GM23338 (cell line): ENCODE results near the gene TBC1D9. TPM values are rescaled to one million over a fixed set of nuclear protein-coding genes. Genes with fewer than 3 reads are reported as not detected.

Experiments used
- ATAC-seq: fragments of 200-7000 bp; cut with Tn5 transposase; 3 replicates; pipeline ENCODE4 v1.9.1; 2020
- DNase-seq: peaks from one replicate; pipeline ENCODE4 v3.0.0-alpha.2; 2015; ENCODE audit warnings: low spot score
- H2AFZ ChIP-seq: fragments of 200-600 bp; sonication (generic); 2 replicates; pipeline ENCODE4 v1.8.0; 2016; ENCODE audit warnings: antibody characterized with exemption, mild to moderate bottlenecking, moderate library complexity
- H3F3A ChIP-seq: fragments of 200-600 bp; sonication (generic); replicated peaks from 2 replicates; pipeline ENCODE4 v1.8.0; 2017; ENCODE audit warnings: antibody characterized with exemption, mixed run types, low read depth
- H3K27ac ChIP-seq: fragments of 200-600 bp; sonication (generic); 2 replicates; pipeline ENCODE4 v1.6.1; 2016; ENCODE audit warnings: low read depth
- H3K27me3 ChIP-seq: fragments of 200-600 bp; sonication (generic); 2 replicates; pipeline ENCODE4 v1.8.0; 2016; ENCODE audit warnings: mild to moderate bottlenecking, mixed run types, moderate library complexity; ENCODE audit not compliant: insufficient read depth
- H3K36me3 ChIP-seq: fragments of 200-600 bp; sonication (generic); 2 replicates; pipeline ENCODE4 v1.8.0; 2016; ENCODE audit warnings: mild to moderate bottlenecking; ENCODE audit not compliant: insufficient read depth
- H3K4me1 ChIP-seq: fragments of 200-600 bp; sonication (generic); 2 replicates; pipeline ENCODE4 v1.8.0; 2016; ENCODE audit warnings: mild to moderate bottlenecking, moderate library complexity; ENCODE audit not compliant: insufficient read depth
- H3K4me2 ChIP-seq: fragments of 200-600 bp; sonication (generic); 2 replicates; pipeline ENCODE4 v1.7.1; 2017; ENCODE audit warnings: mixed run types
- H3K4me3 ChIP-seq: fragments of 200-600 bp; sonication (generic); 2 replicates; pipeline ENCODE4 v1.6.1; 2016; ENCODE audit warnings: mixed run types
- H3K79me2 ChIP-seq: fragments of 200-600 bp; sonication (generic); replicated peaks from 2 replicates; pipeline ENCODE4 v1.8.0; 2017; ENCODE audit warnings: mild to moderate bottlenecking; ENCODE audit not compliant: insufficient read depth
- H3K9me2 ChIP-seq: fragments of 200-600 bp; sonication (generic); 2 replicates; pipeline ENCODE4 v1.8.0; 2017; ENCODE audit not compliant: insufficient read depth
- H4K20me1 ChIP-seq: fragments of 200-600 bp; sonication (generic); replicated peaks from 2 replicates; pipeline ENCODE4 v1.8.0; 2017; ENCODE audit warnings: mild to moderate bottlenecking; ENCODE audit not compliant: insufficient read depth
- H3K27ac Mint-ChIP-seq: 2 replicates; pipeline ENCODE4 v1.8.0; 2020; ENCODE audit warnings: inconsistent platforms, mild to moderate bottlenecking, moderate library complexity, mixed read lengths
- H3K27me3 Mint-ChIP-seq: 3 replicates; pipeline ENCODE4 v1.8.0; 2022; ENCODE audit warnings: low read depth, mild to moderate bottlenecking, moderate library complexity, mixed read lengths, inconsistent platforms; ENCODE audit not compliant: insufficient read depth, poor library complexity
- H3K36me3 Mint-ChIP-seq: 3 replicates; pipeline ENCODE4 v1.8.0; 2021; ENCODE audit warnings: low read depth, mild to moderate bottlenecking, inconsistent platforms, moderate library complexity, mixed read lengths
- H3K4me1 Mint-ChIP-seq: 3 replicates; pipeline ENCODE4 v1.8.0; 2020; ENCODE audit warnings: mild to moderate bottlenecking, inconsistent platforms, mixed read lengths
- H3K4me3 Mint-ChIP-seq: 3 replicates; pipeline ENCODE4 v1.8.0; 2021; ENCODE audit warnings: moderate library complexity, mild to moderate bottlenecking, inconsistent platforms, mixed read lengths
- H3K9me3 Mint-ChIP-seq: 3 replicates; pipeline ENCODE4 v1.8.0; 2020; ENCODE audit warnings: moderate library complexity, mild to moderate bottlenecking, inconsistent platforms, mixed read lengths
- CREB1 ChIP-seq: fragments of 250-450 bp; sonication (Bioruptor Pico); IDR thresholded peaks from 2 replicates; pipeline ENCODE4 v1.5.0; 2020; ENCODE audit warnings: low read depth, mild to moderate bottlenecking, moderate library complexity
- EZH2 ChIP-seq: fragments of 200-600 bp; sonication (generic); IDR thresholded peaks from one replicate; pipeline ENCODE4 v1.8.0; 2017; ENCODE audit warnings: antibody characterized with exemption, mild to moderate bottlenecking, low read depth; ENCODE audit not compliant: unreplicated experiment
- EZH2phosphoT487 ChIP-seq: fragments of 200-600 bp; sonication (generic); IDR thresholded peaks from one replicate; pipeline ENCODE4 v1.8.1; 2018; ENCODE audit warnings: antibody characterized with exemption; ENCODE audit not compliant: unreplicated experiment
- JUNB ChIP-seq: IDR thresholded peaks from one replicate; pipeline ENCODE4 v1.6.1; 2016; ENCODE audit warnings: antibody characterized with exemption; ENCODE audit not compliant: unreplicated experiment
- NANOG ChIP-seq: IDR thresholded peaks from 2 replicates; pipeline ENCODE4 v1.6.1; 2016; ENCODE audit warnings: antibody characterized with exemption, borderline replicate concordance
- POLR2AphosphoS5 ChIP-seq: IDR thresholded peaks from 2 replicates; pipeline ENCODE4 v1.6.1; 2016; ENCODE audit warnings: antibody characterized with exemption, low read depth
- STAT1 ChIP-seq: IDR thresholded peaks from one replicate; pipeline ENCODE4 v1.6.1; 2016; ENCODE audit warnings: antibody characterized with exemption; ENCODE audit not compliant: unreplicated experiment
- ZNF114 ChIP-seq: fragments of 250-450 bp; sonication (Bioruptor Pico); IDR thresholded peaks from 2 replicates; pipeline ENCODE4 v1.5.0; 2020; ENCODE audit warnings: mild to moderate bottlenecking, moderate library complexity
- ZNF331 ChIP-seq: fragments of 250-450 bp; sonication (Bioruptor Pico); IDR thresholded peaks from 2 replicates; pipeline ENCODE4 v1.5.0; 2020; ENCODE audit warnings: low read depth, mild to moderate bottlenecking, moderate library complexity
- polyA plus RNA-seq: library from polyadenylated mRNA; unstranded; fragments of >200 nt; fragmentation: Nextera tagmentation; extraction: Ambion mirVana; gene quantifications from 2 replicates; pipeline ENCODE4 v1.2.1, GENCODE V29; 2016
- total RNA-seq: library from RNA; depleted of rRNA; stranded (reverse); fragments of >200 nt; shearing (Covaris generic); gene quantifications from 2 replicates; pipeline ENCODE4 v1.2.3, GENCODE V29; 2014
- TF ChIP-seq, protein P1 (sequence below): IDR thresholded peaks from 2 replicates; pipeline ENCODE4 v1.6.1; 2016; ENCODE audit warnings: antibody characterized with exemption
- TF ChIP-seq, protein P2 (sequence below): IDR thresholded peaks from one replicate; pipeline ENCODE4 v1.6.1; 2018; ENCODE audit warnings: antibody characterized with exemption; ENCODE audit not compliant: unreplicated experiment
- TF ChIP-seq, protein P3 (sequence below), 2 experiments: fragments of 200-600 bp in 1 of 2; sonication (generic) in 1 of 2; conservative IDR thresholded peaks; 2 replicates each; pipeline versions ENCODE4 v1.5.1 to v1.6.1; 2016 to 2017; ENCODE audit warnings: antibody characterized with exemption in 2 of 2, low read depth in 2 of 2, mild to moderate bottlenecking in 2 of 2, moderate library complexity in 1 of 2

Gene TBC1D9
- total and polyA plus RNA-seq, 2 experiments from 2014 or later, result 0.03 to 0.56 TPM

DNA sequence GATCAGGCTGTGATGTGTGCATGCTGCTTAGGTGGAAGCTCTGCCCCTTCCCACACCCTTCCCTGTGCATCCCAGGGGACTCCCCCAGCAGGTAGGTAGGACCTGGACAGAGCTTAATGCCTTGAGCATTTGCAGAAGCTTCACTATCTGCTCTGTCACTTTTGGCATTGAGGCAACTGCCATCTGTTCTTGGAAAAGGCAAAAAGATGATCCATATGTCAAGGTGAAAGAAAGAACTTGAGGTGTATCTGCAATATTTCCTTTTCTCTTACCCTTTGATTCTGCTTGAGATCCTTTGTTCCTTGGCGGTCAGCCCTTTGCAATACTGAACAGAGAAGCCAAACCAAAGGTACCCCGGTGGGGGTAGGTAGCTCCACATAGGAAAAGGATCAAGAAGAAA lies 37.1 kb upstream of the TBC1D9 start:
- H3K4me1 Mint-ChIP-seq, result peaks cover 6% of the 10 kb centered on the region; the same call in 2 of the 3 replicates
- H3K9me2 ChIP-seq, result no peaks in the 10 kb centered on the region
- peaks cover 19% of the 10 kb centered on the region for H3K9me3 Mint-ChIP-seq
- 0 out of 2 replicates have a peak overlapping the region, but pooled peaks have one; percentile 47 for H3K27ac Mint-ChIP-seq
- H3K27me3 ChIP-seq, result no peaks in the 10 kb centered on the region
- no peaks in the 10 kb centered on the region for H3K79me2 ChIP-seq
- ATAC-seq, result peak; percentile 42; the same call in 2 of the 3 replicates
- H4K20me1 ChIP-seq, result no peaks in the 10 kb centered on the region
- H2AFZ ChIP-seq, result peak overlapping the region; percentile 80; the same call in 1 of the 2 replicates
- no peak overlapping the region for H3K4me3 Mint-ChIP-seq
- no peak overlapping the region for H3K4me3 ChIP-seq
- no peak for DNase-seq
- no peaks in the 10 kb centered on the region for H3F3A ChIP-seq
- no peak overlapping the region for H3K27ac ChIP-seq
- H3K36me3 ChIP-seq, result peaks cover 3% of the 10 kb centered on the region; the same call in 1 of the 2 replicates
- peaks cover 6% of the 10 kb centered on the region; the same call in 1 of the 3 replicates for H3K36me3 Mint-ChIP-seq
- H3K27me3 Mint-ChIP-seq, result peaks cover 9% of the 10 kb centered on the region
- peaks cover 8% of the 10 kb centered on the region for H3K4me1 ChIP-seq
- TF ChIP-seq EZH2 (no peak), STAT1 (no peak), NANOG (no peak)
- peak overlapping the region; percentile 24; the same call in 1 of the 2 replicates for H3K4me2 ChIP-seq

- no peak overlapping the region for H3K4me3 Mint-ChIP-seq
- no peak for ATAC-seq
- no peaks in the 10 kb centered on the region for H4K20me1 ChIP-seq
- no peaks in the 10 kb centered on the region for H3K9me2 ChIP-seq
- peaks cover 8% of the 10 kb centered on the region for H3K4me1 ChIP-seq
- DNase-seq, result no peak
- H3K9me3 Mint-ChIP-seq, result peaks cover 31% of the 10 kb centered on the region
- H3K27me3 ChIP-seq, result no peaks in the 10 kb centered on the region
- H3K36me3 Mint-ChIP-seq, result peaks cover 12% of the 10 kb centered on the region; the same call in 2 of the 3 replicates
- no peaks in the 10 kb centered on the region for H3K79me2 ChIP-seq
- H3K4me1 Mint-ChIP-seq, result peaks cover 6% of the 10 kb centered on the region; the same call in 2 of the 3 replicates
- no peaks in the 10 kb centered on the region for H3F3A ChIP-seq
- no peak overlapping the region for H3K27ac Mint-ChIP-seq
- H3K36me3 ChIP-seq, result peaks cover 4% of the 10 kb centered on the region; the same call in 1 of the 2 replicates
- no peak overlapping the region for H3K4me2 ChIP-seq
- peaks cover 5% of the 10 kb centered on the region for H3K27me3 Mint-ChIP-seq
- no peak overlapping the region for H3K27ac ChIP-seq
- no peak overlapping the region for H3K4me3 ChIP-seq
- no peak overlapping the region for H2AFZ ChIP-seq
- TF ChIP-seq EZH2phosphoT487 (no peak), CREB1 (no peak), NANOG (no peak), POLR2AphosphoS5 (no peak), STAT1 (no peak), JUNB (no peak), ZNF114 (CRISPR knock-in tag) (no peak), ZNF331 (no peak)
- TF ChIP-seq, protein P1, sequence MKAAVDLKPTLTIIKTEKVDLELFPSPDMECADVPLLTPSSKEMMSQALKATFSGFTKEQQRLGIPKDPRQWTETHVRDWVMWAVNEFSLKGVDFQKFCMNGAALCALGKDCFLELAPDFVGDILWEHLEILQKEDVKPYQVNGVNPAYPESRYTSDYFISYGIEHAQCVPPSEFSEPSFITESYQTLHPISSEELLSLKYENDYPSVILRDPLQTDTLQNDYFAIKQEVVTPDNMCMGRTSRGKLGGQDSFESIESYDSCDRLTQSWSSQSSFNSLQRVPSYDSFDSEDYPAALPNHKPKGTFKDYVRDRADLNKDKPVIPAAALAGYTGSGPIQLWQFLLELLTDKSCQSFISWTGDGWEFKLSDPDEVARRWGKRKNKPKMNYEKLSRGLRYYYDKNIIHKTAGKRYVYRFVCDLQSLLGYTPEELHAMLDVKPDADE, result no peak
- TF ChIP-seq, protein P2, sequence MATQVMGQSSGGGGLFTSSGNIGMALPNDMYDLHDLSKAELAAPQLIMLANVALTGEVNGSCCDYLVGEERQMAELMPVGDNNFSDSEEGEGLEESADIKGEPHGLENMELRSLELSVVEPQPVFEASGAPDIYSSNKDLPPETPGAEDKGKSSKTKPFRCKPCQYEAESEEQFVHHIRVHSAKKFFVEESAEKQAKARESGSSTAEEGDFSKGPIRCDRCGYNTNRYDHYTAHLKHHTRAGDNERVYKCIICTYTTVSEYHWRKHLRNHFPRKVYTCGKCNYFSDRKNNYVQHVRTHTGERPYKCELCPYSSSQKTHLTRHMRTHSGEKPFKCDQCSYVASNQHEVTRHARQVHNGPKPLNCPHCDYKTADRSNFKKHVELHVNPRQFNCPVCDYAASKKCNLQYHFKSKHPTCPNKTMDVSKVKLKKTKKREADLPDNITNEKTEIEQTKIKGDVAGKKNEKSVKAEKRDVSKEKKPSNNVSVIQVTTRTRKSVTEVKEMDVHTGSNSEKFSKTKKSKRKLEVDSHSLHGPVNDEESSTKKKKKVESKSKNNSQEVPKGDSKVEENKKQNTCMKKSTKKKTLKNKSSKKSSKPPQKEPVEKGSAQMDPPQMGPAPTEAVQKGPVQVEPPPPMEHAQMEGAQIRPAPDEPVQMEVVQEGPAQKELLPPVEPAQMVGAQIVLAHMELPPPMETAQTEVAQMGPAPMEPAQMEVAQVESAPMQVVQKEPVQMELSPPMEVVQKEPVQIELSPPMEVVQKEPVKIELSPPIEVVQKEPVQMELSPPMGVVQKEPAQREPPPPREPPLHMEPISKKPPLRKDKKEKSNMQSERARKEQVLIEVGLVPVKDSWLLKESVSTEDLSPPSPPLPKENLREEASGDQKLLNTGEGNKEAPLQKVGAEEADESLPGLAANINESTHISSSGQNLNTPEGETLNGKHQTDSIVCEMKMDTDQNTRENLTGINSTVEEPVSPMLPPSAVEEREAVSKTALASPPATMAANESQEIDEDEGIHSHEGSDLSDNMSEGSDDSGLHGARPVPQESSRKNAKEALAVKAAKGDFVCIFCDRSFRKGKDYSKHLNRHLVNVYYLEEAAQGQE, result no peak
- TF ChIP-seq, protein P3, sequence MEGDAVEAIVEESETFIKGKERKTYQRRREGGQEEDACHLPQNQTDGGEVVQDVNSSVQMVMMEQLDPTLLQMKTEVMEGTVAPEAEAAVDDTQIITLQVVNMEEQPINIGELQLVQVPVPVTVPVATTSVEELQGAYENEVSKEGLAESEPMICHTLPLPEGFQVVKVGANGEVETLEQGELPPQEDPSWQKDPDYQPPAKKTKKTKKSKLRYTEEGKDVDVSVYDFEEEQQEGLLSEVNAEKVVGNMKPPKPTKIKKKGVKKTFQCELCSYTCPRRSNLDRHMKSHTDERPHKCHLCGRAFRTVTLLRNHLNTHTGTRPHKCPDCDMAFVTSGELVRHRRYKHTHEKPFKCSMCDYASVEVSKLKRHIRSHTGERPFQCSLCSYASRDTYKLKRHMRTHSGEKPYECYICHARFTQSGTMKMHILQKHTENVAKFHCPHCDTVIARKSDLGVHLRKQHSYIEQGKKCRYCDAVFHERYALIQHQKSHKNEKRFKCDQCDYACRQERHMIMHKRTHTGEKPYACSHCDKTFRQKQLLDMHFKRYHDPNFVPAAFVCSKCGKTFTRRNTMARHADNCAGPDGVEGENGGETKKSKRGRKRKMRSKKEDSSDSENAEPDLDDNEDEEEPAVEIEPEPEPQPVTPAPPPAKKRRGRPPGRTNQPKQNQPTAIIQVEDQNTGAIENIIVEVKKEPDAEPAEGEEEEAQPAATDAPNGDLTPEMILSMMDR (conservative IDR thresholded peaks at IDR 0.05; ENCODE audit: low read depth in 2 of 2), result no peak
These were observed 34.6 kb upstream of the TBC1D9 start for GRCh38 chr4:140790765-140791164.
